Right atrium auricular region (tissue), 2 donors: ENCODE results near the gene WDR70. TPM values are rescaled to one million over a fixed set of nuclear protein-coding genes. Genes with fewer than 3 reads are reported as not detected.

Source experiments
- DNase-seq: peaks from one replicate; pipeline ENCODE4 v3.0.0-alpha.2; 2019; ENCODE audit warnings: low spot score
- H3K27ac ChIP-seq, 2 donors: fragments of 200-600 bp; sonication (generic); 1 replicate in 1 of 2; 2 replicates in 1 of 2; pipeline ENCODE4 v1.5.1; 2016 to 2019
- H3K27me3 ChIP-seq, 2 donors: fragments of 200-600 bp; sonication (generic); one replicate each; pipeline versions ENCODE4 v1.5.1 to v1.6.0; 2017 to 2019
- H3K36me3 ChIP-seq: fragments of 200-600 bp; sonication (generic); one replicate; pipeline ENCODE4 v1.5.1; 2016
- H3K4me1 ChIP-seq, 2 donors: fragments of 200-600 bp; sonication (generic); one replicate each; pipeline versions ENCODE4 v1.5.1 to v1.6.0; 2017 to 2019
- H3K4me3 ChIP-seq, 2 donors: fragments of 200-600 bp; sonication (generic); 1 replicate in 1 of 2; 2 replicates in 1 of 2; pipeline ENCODE4 v1.5.1; 2017 to 2019; ENCODE audit warnings: mild to moderate bottlenecking in 1 of 2, moderate library complexity in 1 of 2
- H3K9me3 ChIP-seq, 2 donors: fragments of 200-600 bp; sonication (generic); one replicate each; pipeline ENCODE4 v1.5.1; 2019
- CTCF ChIP-seq, 2 donors: fragments of 200-600 bp; sonication (generic); IDR thresholded peaks; one replicate each; pipeline ENCODE4 v1.5.1; 2019; ENCODE audit warnings: antibody characterized with exemption in 2 of 2
- total RNA-seq, 2 donors: library from RNA; depleted of rRNA; stranded (reverse); fragments of >200 nt; gene quantifications; one replicate each; pipeline ENCODE4 v1.1.0, GENCODE V29; 2016

The WDR70 gene
- total RNA-seq, 2 donors from 2014 or later, result 8.2 to 12.2 TPM

DNA sequence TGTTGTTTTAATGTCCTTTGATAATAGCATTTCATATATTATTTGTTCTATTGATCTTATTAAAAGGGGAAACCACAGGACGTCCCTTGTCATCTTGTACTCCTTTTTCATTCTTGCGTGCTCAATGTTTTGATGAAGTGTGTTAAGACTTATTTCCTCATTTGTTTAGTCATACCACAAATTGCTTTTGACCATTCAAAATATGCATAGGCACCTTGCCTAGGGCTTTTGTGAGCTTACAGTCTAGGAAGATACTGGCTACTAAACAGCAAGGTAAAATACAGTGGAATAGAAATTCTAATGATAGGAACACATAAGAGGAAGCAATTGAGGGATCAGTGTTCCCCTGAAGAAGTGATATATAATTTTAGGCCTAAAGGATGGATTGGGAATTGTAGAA is 190.3 kb downstream of the WDR70 start:
- Histone ChIP-seq H3K36me3 (no peaks in the 10 kb centered on the region), H3K27me3 (no peaks in the 10 kb centered on the region), H3K27ac (no peak overlapping the region), H3K9me3 (no peaks in the 10 kb centered on the region), H3K4me1 (no peaks in the 10 kb centered on the region), H3K4me3 (no peak overlapping the region)
- no peak for TF ChIP-seq CTCF (IDR thresholded peaks at IDR 0.05)
- no peak for DNase-seq

- no peak for DNase-seq
- no peaks in the 10 kb centered on the region for H3K9me3 ChIP-seq
- TF ChIP-seq CTCF (IDR thresholded peaks at IDR 0.05), result no peak
- no peaks in the 10 kb centered on the region for H3K36me3 ChIP-seq
- no peaks in the 10 kb centered on the region for H3K27me3 ChIP-seq
- H3K4me1 ChIP-seq, result no peaks in the 10 kb centered on the region
- H3K4me3 ChIP-seq, result no peak overlapping the region
- no peak overlapping the region for H3K27ac ChIP-seq
These were observed 191.5 kb downstream of the WDR70 start for GRCh38 chr5:37570597-37570996.

DNA sequence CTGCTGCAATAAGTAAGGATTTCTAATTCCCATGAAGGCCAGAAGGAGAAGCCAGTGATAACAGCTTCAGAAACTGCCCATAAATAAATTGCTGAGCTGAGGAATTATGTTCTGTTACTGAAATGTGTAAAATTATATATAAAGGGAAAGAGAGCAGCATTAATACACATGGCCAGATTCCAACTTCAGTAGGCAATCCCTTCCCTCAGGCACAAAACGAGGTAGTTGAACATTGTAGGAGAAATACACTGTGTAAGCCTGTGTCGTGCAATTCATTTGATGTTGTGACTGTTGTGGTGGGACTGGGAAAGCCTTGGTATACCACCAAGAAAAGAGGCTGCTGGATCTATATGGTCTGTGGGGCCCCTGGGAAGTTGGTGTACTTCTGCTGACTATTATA is 192.9 kb downstream of the WDR70 start:
- no peaks in the 10 kb centered on the region for H3K9me3 ChIP-seq
- DNase-seq, result no peak
- H3K27ac ChIP-seq, result no peak overlapping the region
- H3K27me3 ChIP-seq, result no peaks in the 10 kb centered on the region
- H3K4me3 ChIP-seq, result no peak overlapping the region
- H3K4me1 ChIP-seq, result no peaks in the 10 kb centered on the region
- no peak for TF ChIP-seq CTCF (IDR thresholded peaks at IDR 0.05)
- no peaks in the 10 kb centered on the region for H3K36me3 ChIP-seq

DNA sequence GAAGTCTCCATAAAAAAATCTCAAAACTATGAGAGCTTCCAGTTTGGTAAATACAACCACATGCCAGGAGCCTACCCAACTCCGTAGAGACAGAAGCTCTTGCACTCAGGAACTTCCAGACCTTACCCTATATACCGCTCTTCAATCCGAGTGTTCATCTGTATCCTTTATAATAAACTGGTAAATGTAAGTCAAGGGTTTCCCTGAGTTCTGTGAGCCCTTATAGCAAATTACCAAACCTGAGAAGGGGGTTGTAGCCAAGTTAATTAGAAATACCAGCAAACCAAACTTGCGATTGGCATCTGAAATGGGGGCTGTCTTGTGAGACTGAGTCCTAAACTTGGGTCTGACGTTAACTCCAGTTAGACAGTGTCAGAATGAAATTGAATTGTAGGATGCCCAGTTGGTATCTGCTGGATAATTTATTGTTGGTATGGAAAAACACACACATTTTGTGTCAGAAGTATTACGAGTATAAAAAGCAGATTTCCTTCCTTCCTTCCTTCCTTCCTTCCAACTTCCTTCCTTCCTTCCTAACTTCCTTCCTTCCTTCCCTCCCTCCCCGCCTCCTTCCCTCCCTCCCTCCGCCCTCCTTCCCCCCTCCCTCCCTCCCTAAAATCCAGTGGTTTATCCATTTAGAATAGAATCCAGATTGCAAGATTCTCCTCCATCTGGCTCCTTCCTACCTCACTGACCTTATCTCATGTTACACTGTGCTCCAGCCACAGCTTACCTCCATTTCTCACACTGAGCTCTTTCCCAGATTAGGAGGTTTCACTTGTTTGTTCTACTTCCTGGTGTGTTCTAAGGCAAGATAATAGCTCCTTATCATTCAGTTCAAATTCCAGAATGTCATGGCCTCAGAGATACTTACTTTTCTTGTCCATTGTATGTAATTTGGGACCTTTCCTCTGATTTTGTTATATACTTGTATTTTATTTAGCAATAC is 196.7 kb downstream of the WDR70 start:
- DNase-seq, result no peak
- no peak for TF ChIP-seq CTCF (IDR thresholded peaks at IDR 0.05)

DNA sequence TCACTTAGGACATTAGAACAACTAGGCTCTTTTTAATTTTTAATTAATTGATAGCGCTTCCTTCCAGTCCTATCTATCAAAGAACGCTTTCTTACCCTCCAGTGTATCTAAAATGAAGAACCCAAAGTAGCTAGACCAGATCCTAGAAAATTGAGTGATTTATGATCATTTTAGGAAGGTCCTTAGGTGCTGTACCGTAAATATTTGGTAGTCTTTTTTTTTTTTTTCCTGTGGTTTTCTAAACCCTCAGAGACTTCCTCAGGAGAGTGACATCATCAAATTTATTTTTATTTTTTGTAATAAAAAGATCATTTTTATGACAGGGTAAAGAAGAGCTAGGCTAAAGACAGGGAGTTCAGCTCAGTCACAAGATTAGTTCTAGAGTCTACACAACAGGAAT is 197.4 kb downstream of the WDR70 start:
- DNase-seq, result no peak
- H3K27me3 ChIP-seq, result no peaks in the 10 kb centered on the region
- no peak for TF ChIP-seq CTCF (IDR thresholded peaks at IDR 0.05)
- no peak overlapping the region for H3K4me3 ChIP-seq
- no peaks in the 10 kb centered on the region for H3K9me3 ChIP-seq
- no peaks in the 10 kb centered on the region for H3K4me1 ChIP-seq
- H3K36me3 ChIP-seq, result no peaks in the 10 kb centered on the region
- no peak overlapping the region for H3K27ac ChIP-seq

More for the DNA sequence above, 196.7 kb downstream of the WDR70 start:
- H3K36me3 ChIP-seq, result no peaks in the 10 kb centered on the region
- H3K4me1 ChIP-seq, result no peaks in the 10 kb centered on the region
- H3K27ac ChIP-seq, result no peak overlapping the region
- H3K27me3 ChIP-seq, result no peaks in the 10 kb centered on the region
- no peaks in the 10 kb centered on the region for H3K9me3 ChIP-seq
- no peak overlapping the region for H3K4me3 ChIP-seq
